Dedifferentiated amniotic fluid mesenchymal stem cell (primary cell): ENCODE data around the gene CUEDC1.
"Not testable (repeated sequence)": the region's sequence is repeated elsewhere in the genome, so short reads cannot be mapped to it uniquely, and the experiment has no call there.

Source experiments
- DNase-seq: peaks from one replicate; pipeline ENCODE4 v3.0.0-alpha.2; 2016; ENCODE audit errors: extremely low spot score

Gene CUEDC1

DNA sequence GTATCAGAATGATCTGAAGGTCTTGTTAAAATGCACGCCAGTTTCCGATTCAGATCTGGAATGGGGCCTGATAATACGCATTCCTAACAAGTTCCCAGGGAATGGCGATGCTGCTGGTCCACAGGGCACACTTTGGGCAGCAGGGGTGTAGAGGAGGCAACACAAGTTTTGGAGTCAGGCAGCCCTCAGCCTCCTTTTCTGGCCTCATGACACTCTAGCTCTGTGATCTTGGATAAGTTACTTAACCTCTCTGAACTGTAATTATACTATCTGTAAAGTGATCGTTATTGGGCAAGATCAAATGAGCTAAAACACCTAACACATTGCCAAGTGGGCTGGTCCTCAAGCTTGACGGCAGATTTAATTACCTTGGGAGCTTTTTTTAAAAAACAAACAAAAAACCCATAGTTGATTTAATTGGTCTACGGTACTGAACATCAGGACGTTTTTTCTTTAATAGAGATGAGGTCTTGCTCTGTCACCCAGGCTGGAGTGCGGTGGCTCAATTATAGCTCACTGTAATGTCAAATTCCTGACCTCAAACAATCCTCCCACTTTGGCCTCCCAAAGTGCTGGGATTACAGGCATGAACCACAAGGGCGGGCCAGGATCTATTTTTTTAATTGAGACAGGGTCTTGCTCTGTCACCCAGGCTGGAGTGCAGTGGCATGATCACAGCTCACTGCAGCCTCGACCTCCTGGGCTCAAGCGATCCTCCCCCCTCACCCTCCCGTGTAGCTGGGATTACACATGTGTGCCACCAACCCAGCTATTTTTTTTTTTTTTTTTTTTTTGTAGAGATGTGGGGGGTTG is 95.4 kb downstream of the CUEDC1 start:
- DNase-seq: no peak

DNA sequence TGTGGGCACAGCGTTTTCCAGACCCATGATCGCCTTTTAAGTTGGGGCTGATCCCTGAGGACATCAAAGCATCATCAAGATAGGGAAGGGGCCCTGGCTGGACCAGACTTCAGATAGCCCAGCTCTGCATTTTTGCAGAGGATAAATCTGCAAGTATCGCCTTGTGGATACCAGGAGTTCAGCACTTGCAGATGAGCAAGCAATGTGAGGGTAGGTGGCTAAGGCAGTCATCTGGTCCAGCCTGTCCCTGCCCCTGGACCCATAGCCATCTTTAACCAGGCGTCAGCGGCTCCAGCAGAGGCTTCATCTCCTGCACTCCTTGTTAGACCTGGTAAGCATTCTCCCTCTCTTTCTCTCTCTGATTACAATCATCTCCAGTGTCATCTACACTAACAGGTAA is 96.4 kb downstream of the CUEDC1 start:
- no peak for DNase-seq

DNA sequence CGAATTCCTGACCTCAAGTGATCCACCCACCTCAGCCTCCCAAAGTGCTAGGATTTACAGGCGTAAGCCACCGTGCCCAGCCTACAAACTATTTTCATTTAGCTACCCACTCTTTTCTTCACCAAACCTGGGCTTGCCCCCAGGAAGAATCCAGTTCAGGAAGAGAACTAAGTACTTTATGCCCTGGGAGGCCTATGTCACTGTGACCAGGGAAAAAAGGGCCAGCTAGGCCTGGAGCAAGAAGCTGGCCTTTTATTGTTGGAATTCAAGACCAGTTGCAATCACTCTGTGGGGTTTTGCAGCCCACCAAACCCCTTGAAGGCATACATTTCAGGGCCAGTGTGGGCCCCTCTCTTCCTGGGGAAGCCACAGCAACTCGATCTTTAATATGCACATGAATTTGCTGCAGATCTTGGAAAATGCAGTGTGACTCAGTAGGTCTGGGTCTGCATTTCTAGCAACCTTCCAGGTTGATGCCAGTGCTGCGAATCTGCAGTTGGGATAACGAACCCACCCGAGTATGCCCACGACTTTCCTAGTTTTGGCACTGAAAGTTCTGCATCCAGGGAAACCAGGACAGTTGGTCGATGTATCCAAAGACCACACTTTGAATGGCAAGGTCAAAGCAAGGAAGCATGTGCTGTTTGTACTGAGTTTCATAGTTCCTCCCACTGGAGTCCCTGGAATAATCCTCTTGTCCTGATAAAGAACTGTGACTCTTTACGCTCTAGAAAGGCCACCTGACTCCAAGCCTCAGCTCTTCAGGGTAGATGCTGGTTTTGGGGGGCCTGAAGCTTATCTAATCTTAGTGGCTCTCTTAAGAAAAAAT is 98.2 kb downstream of the CUEDC1 start:
- no peak for DNase-seq

DNA sequence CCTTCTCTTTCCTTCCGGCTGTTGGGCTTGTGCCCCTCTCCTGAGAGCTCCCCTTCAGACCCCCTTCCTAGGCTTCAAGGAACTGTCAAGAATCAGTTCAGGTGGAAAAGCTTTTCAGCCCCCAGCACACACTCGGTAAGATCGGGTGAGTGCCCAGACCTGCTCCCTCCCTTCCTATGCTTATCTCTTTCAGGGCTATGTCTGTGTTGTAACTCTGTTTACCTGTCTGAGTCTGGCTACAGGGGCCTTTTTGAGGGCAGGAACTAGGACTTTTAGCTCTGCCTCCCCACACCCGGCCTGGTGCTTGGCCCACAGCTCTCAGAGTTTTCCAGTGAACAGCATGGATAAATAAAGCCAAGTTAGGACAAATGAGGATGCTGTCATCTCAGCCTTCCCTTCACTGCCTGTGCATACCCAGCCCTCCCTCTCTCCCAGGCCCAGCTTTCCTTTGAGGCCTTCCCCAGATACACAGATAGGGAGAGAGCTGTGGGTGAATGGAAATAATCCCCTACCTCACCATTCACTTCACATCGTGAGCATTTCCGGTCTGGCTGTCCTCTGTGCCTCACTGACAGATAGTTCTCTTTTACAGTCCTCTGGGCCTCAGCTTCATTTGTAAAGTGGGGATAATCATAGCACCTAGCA is 99.7 kb downstream of the CUEDC1 start:
- no peak for DNase-seq

DNA sequence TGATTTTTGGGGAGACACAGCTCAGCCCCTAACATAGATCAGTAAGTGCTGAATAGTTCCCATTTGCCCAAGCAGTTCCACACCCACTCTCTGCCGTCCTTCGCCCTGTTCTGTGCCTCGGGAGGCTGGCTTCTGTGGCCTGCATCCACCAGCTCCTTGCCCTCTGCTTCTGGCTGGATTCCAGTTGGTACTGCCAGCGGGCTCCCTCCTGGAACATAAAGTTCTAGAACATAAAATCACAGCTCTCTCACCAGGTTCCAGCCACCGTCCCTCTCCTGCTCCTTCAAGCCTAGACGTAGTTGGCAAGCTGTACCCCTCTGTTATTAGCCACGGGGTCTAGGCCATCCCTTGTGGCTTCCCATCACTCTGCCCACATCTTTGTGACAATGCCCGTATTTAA is 101.5 kb downstream of the CUEDC1 start:
- no peak for DNase-seq

DNA sequence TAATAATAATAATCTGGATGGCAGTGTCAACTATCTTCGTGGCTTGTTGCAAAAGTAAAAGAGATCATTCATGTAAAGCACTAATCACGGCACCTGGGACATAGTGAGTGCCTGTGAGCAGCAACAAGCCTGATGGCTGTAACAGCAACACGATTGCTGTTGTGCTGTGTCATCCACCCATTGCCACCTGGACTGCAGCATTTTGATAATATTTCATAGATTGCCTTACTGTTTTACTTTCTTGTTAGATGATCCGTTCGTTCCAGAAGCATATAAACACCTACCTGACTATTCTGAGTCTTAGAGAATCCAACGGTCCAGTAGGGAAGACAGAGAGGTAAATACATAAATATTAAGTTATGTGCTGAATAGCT is 102.3 kb downstream of the CUEDC1 start:
- DNase-seq: no peak

DNA sequence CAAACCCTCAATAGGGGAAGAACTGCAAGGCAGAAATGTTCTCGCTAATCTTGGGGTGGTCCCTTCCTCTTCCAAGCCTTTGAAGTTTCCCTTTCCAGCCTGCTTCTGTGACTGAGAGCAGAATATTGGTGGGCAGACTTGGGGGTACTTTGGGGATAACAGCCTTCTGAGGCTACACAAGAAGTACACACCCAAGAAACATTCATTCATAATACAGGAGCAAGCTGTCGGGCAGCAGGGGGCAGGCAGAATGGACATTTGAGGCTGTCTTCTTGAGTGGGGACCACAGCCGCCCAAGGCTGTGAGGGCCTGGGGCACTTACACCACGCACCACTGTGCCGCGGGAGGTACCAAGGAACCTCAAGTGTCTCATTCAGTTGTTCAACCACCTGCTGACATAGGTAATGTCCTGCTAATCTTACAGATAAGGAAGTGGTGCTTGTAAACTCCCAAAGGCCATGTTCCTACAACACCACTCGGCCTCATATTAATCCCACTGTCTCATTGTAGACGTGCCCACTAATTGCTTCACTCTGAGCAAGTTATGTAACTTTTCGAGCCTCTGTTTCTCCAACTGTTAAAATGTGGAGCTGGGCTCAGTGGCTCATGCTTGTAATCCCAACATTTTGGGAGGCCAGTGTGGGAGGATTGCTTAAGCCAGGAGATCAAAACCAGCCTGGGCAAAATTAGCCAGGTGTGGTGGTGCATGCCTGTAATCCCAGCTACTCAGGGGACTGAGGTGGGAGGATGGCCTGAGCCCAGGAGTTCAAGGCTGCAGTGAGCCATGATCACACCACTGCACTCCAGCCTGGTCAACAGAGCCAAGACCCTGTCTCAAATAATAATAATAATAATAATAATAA is 102.9 kb downstream of the CUEDC1 start:
- no peak for DNase-seq

DNA sequence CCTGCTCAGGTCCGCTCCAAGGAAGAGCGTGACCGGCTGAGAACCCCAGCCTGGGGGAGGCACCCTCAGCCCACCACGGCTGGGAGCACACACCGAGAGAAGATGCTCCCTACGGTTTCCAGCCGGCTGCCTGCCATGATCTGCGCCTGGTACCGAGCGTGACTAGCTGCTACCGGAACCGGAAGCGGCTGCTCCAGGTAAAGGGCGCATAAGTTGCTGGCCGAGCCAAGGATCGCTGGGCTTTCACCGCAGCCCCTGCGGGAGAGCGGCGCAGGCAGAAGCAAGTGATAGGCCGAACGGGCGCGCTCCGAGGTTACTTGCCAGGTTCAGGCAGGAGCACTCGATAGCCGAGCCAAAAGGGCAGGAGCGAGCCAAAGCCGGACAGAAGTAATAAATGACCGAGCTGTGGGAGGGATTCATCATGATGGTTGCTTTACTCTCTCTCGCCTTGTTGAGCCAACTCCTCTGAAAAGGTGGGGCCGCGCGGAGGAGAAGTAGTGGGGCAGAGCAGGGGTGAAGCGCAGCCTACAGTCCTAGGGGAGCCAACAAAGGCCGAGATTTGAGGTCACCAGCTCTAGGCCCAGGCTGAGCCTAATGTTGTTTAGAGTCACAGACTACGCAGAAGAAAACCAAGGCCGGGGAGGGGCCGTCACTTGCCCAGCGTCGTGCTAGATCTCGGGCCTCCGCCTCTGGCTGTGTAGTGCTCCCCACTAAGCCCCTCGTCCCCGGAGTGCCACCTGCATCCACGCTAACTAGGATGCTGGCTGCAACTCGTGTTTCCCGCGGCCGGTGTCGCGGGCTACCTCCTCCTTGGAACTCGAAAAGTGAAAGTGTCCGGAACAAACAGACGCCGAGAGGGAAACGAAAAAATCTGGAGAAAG is 105.1 kb downstream of the CUEDC1 start, which contains the start of gene MRPS23:
MRPS23 (minus strand) TSS at position 171 of the 881 bp plus-strand sequence; CDS start at position 137, 34 bp downstream.
- peak; percentile 99 for DNase-seq

DNA sequence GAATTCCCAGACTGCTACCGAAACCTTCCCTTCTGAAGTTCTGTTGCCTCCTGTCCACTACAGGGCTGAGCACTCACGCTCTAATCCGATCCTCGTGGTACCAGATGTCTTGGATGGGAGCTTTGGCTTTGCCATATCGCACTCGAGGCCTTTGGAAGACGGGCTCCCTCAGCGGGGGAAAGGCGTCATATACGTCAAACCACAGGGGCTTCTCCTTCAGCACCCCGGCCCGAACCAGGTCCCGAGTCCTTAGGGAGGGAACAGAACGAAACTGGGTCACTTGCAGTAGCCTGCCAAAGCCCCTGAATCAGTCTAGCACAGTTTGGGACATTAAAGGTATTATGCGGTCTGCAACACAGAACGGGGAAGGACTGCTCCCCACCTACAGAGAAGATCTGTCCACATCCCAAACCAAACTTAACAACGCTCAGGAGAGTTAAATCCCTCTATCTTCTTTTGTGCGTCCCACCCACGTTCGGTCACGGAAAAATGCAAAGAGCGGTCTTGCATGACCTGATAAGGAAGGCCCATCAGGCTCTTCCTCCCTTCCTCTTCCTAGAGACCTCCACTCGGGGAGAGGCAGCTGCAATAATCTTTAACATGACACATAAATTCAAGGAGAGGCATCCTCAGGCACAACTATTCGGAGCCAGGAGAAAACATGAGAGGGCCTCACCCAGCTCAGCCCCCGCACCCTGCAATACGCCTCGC is 105.9 kb downstream of the CUEDC1 start:
- no peak for DNase-seq

DNA sequence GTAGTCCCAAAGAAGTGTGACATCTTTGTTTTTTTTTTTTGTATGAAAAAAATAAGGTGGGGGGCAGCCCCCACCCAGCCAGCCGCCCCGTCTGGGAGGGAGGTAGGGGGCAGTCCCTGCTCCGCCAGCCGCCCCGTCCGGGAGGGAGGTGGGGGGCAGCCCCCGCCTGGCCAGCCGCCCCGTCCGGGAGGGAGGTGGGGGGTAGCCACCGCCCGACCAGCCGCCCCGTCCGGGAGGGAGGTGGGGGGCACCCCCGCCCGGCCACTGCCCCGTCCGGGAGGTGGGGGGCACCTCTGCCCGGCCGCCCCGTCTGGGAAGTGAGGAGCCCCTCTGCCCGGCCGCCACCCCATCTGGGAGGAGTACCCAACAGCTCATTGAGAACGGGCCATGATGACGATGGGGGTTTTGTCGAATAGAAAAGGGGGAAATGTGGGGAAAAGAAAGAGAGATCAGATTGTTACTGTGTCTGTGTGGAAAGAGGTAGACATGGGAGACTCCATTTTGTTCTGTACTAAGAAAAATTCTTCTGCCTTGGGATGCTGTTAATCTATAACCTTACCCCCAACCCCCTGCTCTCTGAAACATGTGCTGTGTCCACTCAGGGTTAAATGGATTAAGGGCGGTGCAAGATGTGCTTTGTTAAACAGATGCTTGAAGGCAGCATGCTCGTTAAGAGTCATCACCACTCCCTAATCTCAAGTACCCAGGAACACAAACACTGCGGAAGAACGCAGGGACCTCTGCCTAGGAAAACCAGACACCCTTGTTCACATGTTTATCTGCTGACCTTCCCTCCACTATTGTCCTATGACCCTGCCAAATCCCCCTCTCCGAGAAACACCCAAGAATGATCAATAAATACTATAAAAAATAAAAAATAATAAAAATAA is 108.9 kb downstream of the CUEDC1 start:
- not testable (repeated sequence) for DNase-seq

DNA sequence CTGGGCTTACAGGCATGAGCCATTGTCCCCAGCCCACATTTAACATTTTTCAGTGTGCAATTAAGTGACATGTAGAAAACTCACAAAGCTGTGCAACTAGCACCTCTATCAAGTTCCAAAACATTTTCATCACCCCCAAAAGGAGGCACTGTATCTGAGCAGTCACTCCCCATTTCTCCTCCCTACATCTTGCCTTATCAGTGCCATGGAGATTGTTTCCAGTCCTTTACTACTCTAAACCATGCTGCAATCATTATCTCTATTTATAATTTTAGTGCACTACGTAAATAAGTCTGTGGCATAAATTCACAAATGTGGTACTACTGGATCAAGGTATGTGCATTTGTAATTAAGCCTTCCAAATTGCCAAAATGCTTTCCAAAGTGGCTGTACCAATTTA is 112.9 kb downstream of the CUEDC1 start:
- no peak for DNase-seq

DNA sequence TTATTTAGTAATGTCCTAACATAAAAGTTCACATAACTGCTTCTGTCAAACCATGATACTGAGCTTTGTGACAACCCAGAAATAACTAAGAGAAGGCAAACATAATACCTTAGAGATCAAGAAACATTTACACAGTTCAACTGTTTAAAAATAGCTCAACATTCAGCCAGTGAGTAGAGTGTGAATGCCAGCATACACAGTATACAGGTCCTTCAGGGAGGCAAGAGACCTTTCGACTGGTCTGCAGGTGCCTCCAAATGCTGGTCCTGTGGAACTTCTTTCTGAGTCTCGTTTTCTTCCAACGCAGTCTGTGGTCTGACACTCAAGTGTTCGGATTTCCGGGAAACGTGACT is 115.7 kb downstream of the CUEDC1 start:
- no peak for DNase-seq

DNA sequence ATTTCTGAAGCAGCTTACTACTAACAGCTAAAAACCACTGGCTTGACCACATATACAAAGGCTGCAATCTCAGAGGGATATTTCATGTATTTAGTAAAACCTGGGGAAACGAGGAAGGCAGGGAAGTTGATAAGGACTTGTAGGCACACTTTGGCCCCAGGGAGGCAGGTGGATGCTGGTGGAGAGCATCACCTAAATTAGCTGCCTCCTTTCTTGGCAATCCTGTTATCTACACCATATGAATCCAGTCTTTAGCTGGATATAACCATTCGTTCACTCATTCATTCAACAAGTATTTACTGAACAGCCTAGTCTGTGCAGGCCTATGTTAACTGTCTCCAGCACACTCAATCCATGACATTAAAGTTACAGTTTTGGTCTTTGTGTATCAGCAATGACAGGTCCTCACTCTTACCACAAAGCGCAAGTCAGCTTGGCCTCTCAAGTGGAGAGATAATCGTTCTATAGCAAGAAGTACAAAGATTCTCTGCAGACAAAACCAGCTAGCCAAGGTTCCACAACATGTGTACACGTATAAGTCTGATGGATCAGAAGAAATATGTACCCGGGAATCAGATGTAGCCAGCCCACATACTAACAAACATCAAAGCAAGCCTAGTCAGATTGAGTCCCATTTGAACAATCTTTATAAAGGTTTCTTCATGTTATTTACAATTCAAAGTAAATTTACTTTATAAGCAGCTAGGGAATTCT is 116.2 kb downstream of the CUEDC1 start:
- DNase-seq: no peak

DNA sequence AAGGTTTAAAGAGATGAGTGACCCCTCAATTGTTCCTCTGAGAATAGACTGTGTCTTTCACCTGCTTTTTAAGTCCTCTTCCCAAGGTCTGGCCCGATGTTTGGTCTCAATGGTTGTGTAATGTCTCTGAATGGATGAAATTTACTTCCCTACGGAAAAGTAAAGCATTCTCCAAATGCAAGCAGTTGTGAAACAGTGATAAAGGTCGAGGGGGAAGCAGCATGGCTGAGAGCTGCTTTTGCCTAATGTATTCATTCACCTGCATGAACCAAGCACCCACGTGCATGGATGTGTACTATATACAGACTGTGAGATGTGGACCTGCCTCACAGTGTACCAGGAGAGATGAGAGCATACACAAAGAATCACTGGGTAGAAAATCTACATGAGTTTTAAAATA is 116.8 kb downstream of the CUEDC1 start:
- DNase-seq: no peak

DNA sequence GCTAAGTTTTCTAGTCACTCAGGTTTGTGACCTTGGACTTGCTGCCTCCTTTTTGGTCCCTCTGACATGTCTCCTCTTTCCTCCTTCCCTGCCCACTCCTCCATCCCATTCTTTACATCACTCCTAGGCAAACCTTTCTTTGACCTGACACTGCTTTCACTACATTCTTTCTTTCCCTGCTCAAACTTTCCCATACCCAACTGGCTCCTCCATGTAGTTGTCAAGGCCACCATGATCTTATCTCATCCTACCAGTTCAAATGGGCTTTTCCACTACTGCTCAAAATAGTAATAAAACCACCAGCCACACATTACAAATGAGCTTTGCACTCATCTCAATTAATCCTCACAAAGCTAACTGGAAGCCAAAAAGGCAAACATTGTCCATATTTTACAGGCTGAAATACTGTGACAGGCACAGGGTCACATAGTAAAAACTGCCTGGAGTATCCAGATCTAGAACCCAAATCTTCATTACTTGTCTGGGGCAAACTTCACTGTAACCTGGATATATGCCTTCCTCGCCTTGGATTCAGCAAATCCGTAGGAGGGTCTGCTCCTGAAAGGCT is 119.8 kb downstream of the CUEDC1 start:
- DNase-seq: no peak

DNA sequence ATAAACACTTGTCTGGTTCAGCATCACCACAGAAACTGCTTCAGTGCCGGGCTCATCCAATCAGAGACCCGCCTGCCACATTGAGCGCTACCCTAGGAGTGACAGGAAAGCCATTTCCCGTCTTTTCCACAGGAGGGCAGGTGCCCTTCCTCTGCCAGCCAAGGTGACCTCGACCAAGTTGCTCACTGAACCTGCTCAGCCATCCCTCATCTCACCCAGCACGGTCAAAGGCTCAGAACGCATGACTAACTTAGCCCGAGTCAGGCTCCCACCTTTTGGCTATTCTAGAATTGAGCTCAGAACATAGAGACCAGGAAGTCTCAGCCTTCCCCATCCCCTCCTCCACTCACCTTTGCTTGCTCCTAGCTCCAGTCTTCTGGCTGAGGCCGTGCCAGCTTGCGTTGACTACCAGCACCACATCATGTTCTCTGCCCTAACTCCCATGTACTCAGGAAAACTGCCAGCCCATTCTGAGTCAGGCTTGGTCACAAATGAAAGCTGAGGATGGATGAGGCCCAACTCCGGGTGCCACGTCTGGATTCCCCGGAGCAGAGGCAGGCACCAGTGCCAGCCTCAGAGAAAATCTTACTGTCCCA is 121.0 kb downstream of the CUEDC1 start:
- DNase-seq: no peak

DNA sequence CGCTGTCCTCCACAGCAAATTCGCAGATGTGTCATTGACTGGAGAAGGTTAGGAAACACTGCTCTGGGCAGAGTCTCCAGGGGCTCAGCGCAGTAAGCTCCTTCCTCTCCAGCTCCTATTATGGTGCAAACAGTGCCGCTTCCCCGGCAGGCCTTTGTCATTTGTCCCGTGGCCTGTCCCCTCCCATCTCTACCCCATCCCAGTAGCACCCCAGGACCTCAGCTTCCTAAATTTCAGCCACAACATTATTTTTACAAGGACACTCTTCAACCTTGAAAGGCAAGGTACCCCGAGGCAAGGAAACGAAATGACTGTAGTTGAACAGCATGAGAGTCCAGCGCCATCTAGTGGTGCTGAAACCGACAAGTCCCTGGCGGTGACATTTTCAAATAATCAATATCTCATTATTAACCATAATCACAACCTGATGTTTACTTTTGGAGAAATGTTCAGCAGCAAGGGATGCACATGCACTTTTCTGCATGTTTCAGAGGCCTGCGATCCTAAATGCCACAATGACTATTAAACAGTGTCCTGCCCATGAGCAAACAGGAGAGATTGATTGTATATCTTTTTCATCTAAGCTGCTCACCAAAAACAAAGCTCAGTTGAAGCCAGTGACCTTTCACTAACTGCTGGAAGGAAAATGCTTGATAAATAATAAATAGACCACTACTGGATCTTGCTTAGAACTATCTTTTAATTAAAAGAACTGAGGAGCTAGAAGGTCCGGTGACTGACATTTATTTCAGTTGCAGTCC is 121.9 kb downstream of the CUEDC1 start:
- peak; percentile 68 for DNase-seq
